NCI-H69 (cell line): ENCODE results near the gene SMARCD2.

Experiments used
- DNase-seq: peaks from one replicate; lab custom pipeline; 2025; lab: John Stamatoyannopoulos, UW

The SMARCD2 gene

GRCh38 chr17:63832014-63832413, 10.5 kb downstream of the SMARCD2 start:
- DNase-seq: no peak

- no peak for DNase-seq
Measured at GRCh38 chr17:63831505-63831904, 11.0 kb downstream of the SMARCD2 start.

- DNase-seq: no peak
Measured at GRCh38 chr17:63830904-63831491, 11.5 kb downstream of the SMARCD2 start.

- DNase-seq: no peak
Measured at GRCh38 chr17:63830278-63830677, 12.2 kb downstream of the SMARCD2 start.

GRCh38 chr17:63828936-63829335, 13.5 kb downstream of the SMARCD2 start:
- DNase-seq: no peak

GRCh38 chr17:63827801-63828221, 14.7 kb downstream of the SMARCD2 start:
- DNase-seq: no peak

- DNase-seq: peak; percentile 97
Measured at GRCh38 chr17:63827002-63827800, 15.3 kb downstream of the SMARCD2 start, which contains the start of the genes FTSJ3 and PSMC5. Gene FTSJ3 (minus strand): TSS chr17:63827663. CDS start chr17:63826902, 761 bp downstream. Gene PSMC5 (plus strand): TSS chr17:63827431. CDS start chr17:63827491, 60 bp downstream.

GRCh38 chr17:63826468-63827001, 15.9 kb downstream of the SMARCD2 start:
- no peak for DNase-seq

- DNase-seq: no peak
Measured at GRCh38 chr17:63824362-63824761, 18.1 kb downstream of the SMARCD2 start.

GRCh38 chr17:63823659-63824331, 18.7 kb downstream of the SMARCD2 start:
- DNase-seq: no peak

- DNase-seq: no peak
Measured at GRCh38 chr17:63822537-63822936, 19.9 kb downstream of the SMARCD2 start.

- DNase-seq: no peak
Measured at GRCh38 chr17:63821804-63822203, 20.7 kb downstream of the SMARCD2 start.

- DNase-seq: no peak
Measured at GRCh38 chr17:63820963-63821561, 21.4 kb downstream of the SMARCD2 start.

GRCh38 chr17:63819585-63820537, 22.6 kb downstream of the SMARCD2 start:
- no peak for DNase-seq

GRCh38 chr17:63819131-63819530, 23.4 kb downstream of the SMARCD2 start:
- DNase-seq: no peak

- no peak for DNase-seq
Measured at GRCh38 chr17:63817736-63818385, 24.6 kb downstream of the SMARCD2 start.

- no peak for DNase-seq
Measured at GRCh38 chr17:63816669-63817068, 25.8 kb downstream of the SMARCD2 start.

- no peak for DNase-seq
Measured at GRCh38 chr17:63816123-63816522, 26.4 kb downstream of the SMARCD2 start.

- DNase-seq: no peak
Measured at GRCh38 chr17:63809970-63810369, 32.5 kb downstream of the SMARCD2 start.

GRCh38 chr17:63805591-63805990, 36.9 kb downstream of the SMARCD2 start:
- DNase-seq: no peak
